K562 (cell line): Measurements from ENCODE around the gene GLIS2. TPM values are rescaled to one million over a fixed set of nuclear protein-coding genes. Genes with fewer than 3 reads are reported as not detected.
A peak's percentile ranks its signal among the peaks of the same experiment; 100 is the strongest.

ENCODE experiments used
- ATF2 ChIP-seq: sonication (generic); formaldehyde crosslinking; IDR thresholded peaks from 2 replicates; pipeline ENCODE4 v1.8.1; 2022; ENCODE audit warnings: missing genetic modification reagents
- BHLHE40 ChIP-seq: IDR thresholded peaks from 2 replicates; pipeline ENCODE4 v1.6.1; 2011; ENCODE audit warnings: low read length, improper control_type of control experiment
- DIDO1 ChIP-seq: fragments of 450-650 bp; IDR thresholded peaks from 2 replicates; pipeline ENCODE4 v1.6.1; 2016; ENCODE audit warnings: low read depth, missing biosample characterization, missing genetic modification characterization
- EHMT2 ChIP-seq: fragments of 450-650 bp; IDR thresholded peaks from 2 replicates; pipeline ENCODE4 v1.6.1; 2018; ENCODE audit warnings: antibody characterized with exemption
- FIP1L1 ChIP-seq: fragments of 200-400 bp; formaldehyde crosslinking; IDR thresholded peaks from 2 replicates; pipeline ENCODE4 v1.6.1; 2018; ENCODE audit warnings: mild to moderate bottlenecking, low read depth, low read length; ENCODE audit not compliant: poor library complexity, severe bottlenecking
- FOXA3 ChIP-seq, 2 experiments: fragments of 450-650 bp in 1 of 2; sonication (generic) in 1 of 2; formaldehyde crosslinking; IDR thresholded peaks in 1 of 2; conservative IDR thresholded peaks in 1 of 2; 2 replicates each; pipeline versions ENCODE4 v1.4.0 to v1.8.0; 2020 to 2022; ENCODE audit warnings: mild to moderate bottlenecking in 2 of 2, missing genetic modification reagents in 1 of 2
- GATAD2A ChIP-seq: fragments of 450-650 bp; IDR thresholded peaks from 2 replicates; pipeline ENCODE4 v1.6.1; 2017
- HBP1 ChIP-seq: fragments of 450-650 bp; formaldehyde crosslinking; IDR thresholded peaks from 2 replicates; pipeline ENCODE4 v1.4.0; 2022; ENCODE audit warnings: missing genetic modification characterization
- HDAC1 ChIP-seq, 2 experiments: fragments of 450-650 bp; IDR thresholded peaks; 2 replicates each; pipeline ENCODE4 v1.6.1; 2016 to 2017; ENCODE audit warnings: inconsistent platforms in 1 of 2, mild to moderate bottlenecking in 1 of 2, moderate library complexity in 1 of 2
- KAT7 ChIP-seq: sonication (generic); formaldehyde crosslinking; IDR thresholded peaks from 2 replicates; pipeline ENCODE4 v1.8.0; 2022; ENCODE audit warnings: missing genetic modification reagents, mild to moderate bottlenecking, borderline replicate concordance
- MTA2 ChIP-seq: fragments of 450-650 bp; IDR thresholded peaks from 2 replicates; pipeline ENCODE4 v1.6.1; 2016; ENCODE audit warnings: low read depth
- NUFIP1 ChIP-seq: fragments of 450-650 bp; IDR thresholded peaks from 2 replicates; pipeline ENCODE4 v1.6.1; 2018; ENCODE audit not compliant: partially characterized antibody
- UBTF ChIP-seq, 2 experiments: IDR thresholded peaks; 2 replicates each; pipeline ENCODE4 v1.6.1; 2012; ENCODE audit warnings: improper control_type of control experiment in 2 of 2, low read depth in 2 of 2, low read length in 2 of 2, borderline replicate concordance in 1 of 2
- ZBTB1 ChIP-seq: sonication (generic); formaldehyde crosslinking; IDR thresholded peaks from 2 replicates; pipeline ENCODE4 v1.8.1; 2023; ENCODE audit warnings: missing genetic modification reagents, low read depth, mild to moderate bottlenecking, borderline replicate concordance
- ZNF263 ChIP-seq: sonication (generic); formaldehyde crosslinking; IDR thresholded peaks from 2 replicates; pipeline ENCODE4 v1.8.0; 2022; ENCODE audit warnings: mild to moderate bottlenecking, missing genetic modification reagents, borderline replicate concordance
- polyA plus RNA-seq, 8 experiments: library from polyadenylated mRNA; depleted of rRNA in 4 of 8; stranded (reverse) in 5 of 8; unstranded in 3 of 8; fragments of >200 nt; fragmentation: Nextera tagmentation in 2 of 8; fragmentation: Illumina TruSeq in 1 of 8; extraction: Ambion mirVana in 2 of 8; extraction: Trizol in 1 of 8; gene quantifications; 2 replicates each; pipeline versions ENCODE4 v1.2.1 to v1.2.3, GENCODE V29; 2011 to 2014; ENCODE audit warnings: inconsistent platforms in 1 of 8, missing spikeins in 1 of 8
- total RNA-seq, 7 experiments: library from RNA; depleted of rRNA in 6 of 7; stranded (reverse); fragments of >200 nt in 6 of 7; fragmentation: Illumina TruSeq in 2 of 7; extraction: Trizol in 2 of 7; gene quantifications; 2 replicates each; pipeline versions ENCODE4 v1.2.1 to v1.2.3, GENCODE V29; 2011 to 2021; ENCODE audit warnings: low replicate concordance in 1 of 7

Gene GLIS2
- total and polyA plus RNA-seq, 9 of the 15 experiments (the other 6 are each of a cell fraction or from before 2014, with no cell fraction given), result 0.10 to 9.0 (median 0.57) TPM

- TF ChIP-seq FIP1L1, result peak; percentile 61
- no peak for TF ChIP-seq EHMT2
- TF ChIP-seq HDAC1 (IDR thresholded peaks at IDR 0.05), result no peak
- TF ChIP-seq NUFIP1, result no peak
- TF ChIP-seq HBP1 (CRISPR knock-in tag), result 0 out of 2 replicates have a peak, but pooled peaks have one; percentile 12
- peak; percentile 96 to 97 for TF ChIP-seq UBTF (IDR thresholded peaks at IDR 0.05; ENCODE audit: borderline replicate concordance in 1 of 2, low read depth in 2 of 2, low read length in 2 of 2)
- TF ChIP-seq GATAD2A, result 0 out of 2 replicates have a peak, but pooled peaks have one; percentile 34
- TF ChIP-seq FOXA3 (CRISPR knock-in tag; conservative IDR thresholded peaks at IDR 0.05 in 1 of 2, IDR thresholded peaks at IDR 0.05 in 1 of 2), result peak in 1 of 2 experiments; percentile 39; a peak in 1 of 4 replicates
- TF ChIP-seq ZBTB1 (CRISPR knock-in tag), result 0 out of 2 replicates have a peak, but pooled peaks have one; percentile 38
- no peak for TF ChIP-seq DIDO1 (tag)
- no peak for TF ChIP-seq ATF2 (CRISPR knock-in tag)
- TF ChIP-seq BHLHE40, result peak; percentile 24; the same call in 1 of the 2 replicates
- no peak for TF ChIP-seq MTA2
- TF ChIP-seq ZNF263 (CRISPR knock-in tag), result peak; percentile 5; the same call in 1 of the 2 replicates
- 0 out of 2 replicates have a peak, but pooled peaks have one; percentile 46 for TF ChIP-seq KAT7 (CRISPR knock-in tag)
Observed at GRCh38 chr16:4313563-4314531, 2.0 kb upstream of the GLIS2 start (continued).
